ENCODE measurements around the gene AKIP1. TPM values are rescaled to one million over a fixed set of nuclear protein-coding genes. Genes with fewer than 3 reads are reported as not detected.

AKIP1 gene
- total and polyA plus RNA-seq, 5 experiments from 2014 or later, result 14.9 to 18.0 (median 17.1) TPM

Other genes with a start within 250 kb of the AKIP1 start
- gene TRIM66, start 228.5 kb upstream of the AKIP1 start, total RNA-seq, result 10 to 100 TPM; 39.4 to 50.8 TPM
- under 1 TPM; 0.14 to 0.53 (median 0.18) TPM for gene TRIM66, start 228.5 kb upstream of the AKIP1 start, polyA plus RNA-seq
- 1,000 to 10,000 TPM; 1,430 to 1,467 TPM for gene RPL27A, start 228.4 kb upstream of the AKIP1 start, total RNA-seq
- 1,000 to 10,000 TPM; 4,481 to 4,848 (median 4,520) TPM for gene RPL27A, start 228.4 kb upstream of the AKIP1 start, polyA plus RNA-seq
- gene C11orf16, start 21.8 kb downstream of the AKIP1 start, total RNA-seq, result not detected
- under 1 TPM in 1 of 3 donors, not detected in 2; 0.09 TPM for gene C11orf16, start 21.8 kb downstream of the AKIP1 start, polyA plus RNA-seq
- gene ASCL3, start 31.8 kb downstream of the AKIP1 start, total RNA-seq, result not detected
- gene ASCL3, start 31.8 kb downstream of the AKIP1 start, polyA plus RNA-seq, result not detected
- gene TMEM9B, start 53.3 kb downstream of the AKIP1 start, total RNA-seq, result 10 to 100 TPM; 31.6 to 32.7 TPM
- 100 to 1,000 TPM in 1 of 3 donors, 10 to 100 TPM in 2; 80.3 to 103 (median 90.6) TPM for gene TMEM9B, start 53.3 kb downstream of the AKIP1 start, polyA plus RNA-seq
- gene NRIP3, start 92.8 kb downstream of the AKIP1 start, total RNA-seq, result under 1 TPM; 0.34 to 0.96 TPM
- under 1 TPM in 1 of 3 donors, not detected in 2; 0.53 TPM for gene NRIP3, start 92.8 kb downstream of the AKIP1 start, polyA plus RNA-seq
- gene SCUBE2, start 180.4 kb downstream of the AKIP1 start, total RNA-seq, result under 1 TPM in 1 of 2 experiments, not detected in 1; 0.96 TPM
- not detected for gene SCUBE2, start 180.4 kb downstream of the AKIP1 start, polyA plus RNA-seq